NCI-H226 (cell line): Measurements from ENCODE around the gene LAP3.
"Not testable (repeated sequence)": the region's sequence is repeated elsewhere in the genome, so short reads cannot be mapped to it uniquely, and the experiment has no call there.

ENCODE experiments used
- DNase-seq: peaks from one replicate; pipeline ENCODE4 v3.0.0-alpha.2; 2015

Gene LAP3

DNA sequence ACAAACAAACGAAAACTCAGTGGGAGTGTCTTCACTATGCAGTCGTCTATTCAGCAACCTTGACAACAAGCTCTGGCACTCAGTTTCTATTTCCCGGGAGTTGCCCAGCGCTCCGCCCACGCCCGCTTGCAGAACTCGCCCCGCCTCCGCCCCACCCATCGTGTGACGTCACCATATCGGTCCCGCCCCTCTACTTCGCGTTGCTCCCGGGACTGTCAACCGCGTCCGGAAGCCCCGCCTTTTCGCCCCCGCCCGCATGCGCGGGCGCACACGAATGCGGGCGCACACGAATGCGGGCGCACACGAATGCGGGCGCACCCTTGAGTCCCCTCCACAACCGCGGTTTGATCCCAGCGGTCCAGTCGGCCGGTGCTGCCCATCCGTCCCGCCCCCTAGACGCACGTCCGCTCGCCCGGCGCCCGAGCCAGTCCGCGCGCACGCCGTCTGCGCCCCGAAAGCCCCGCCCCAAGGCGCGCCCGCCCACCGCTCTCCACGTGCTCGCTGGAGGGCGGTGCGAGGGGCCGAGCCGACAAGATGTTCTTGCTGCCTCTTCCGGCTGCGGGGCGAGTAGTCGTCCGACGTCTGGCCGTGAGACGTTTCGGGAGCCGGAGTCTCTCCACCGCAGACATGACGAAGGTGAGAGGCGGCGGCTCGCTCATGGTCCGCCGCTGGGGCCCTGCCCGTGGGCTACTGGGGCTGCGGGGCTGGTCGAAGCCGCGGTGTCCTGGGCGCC is at the start of gene LAP3:
TSS of gene LAP3 (plus strand) at position 267 of the 733 bp plus-strand sequence. CDS start at position 535, 268 bp downstream.
- DNase-seq = peak; percentile 86

DNA sequence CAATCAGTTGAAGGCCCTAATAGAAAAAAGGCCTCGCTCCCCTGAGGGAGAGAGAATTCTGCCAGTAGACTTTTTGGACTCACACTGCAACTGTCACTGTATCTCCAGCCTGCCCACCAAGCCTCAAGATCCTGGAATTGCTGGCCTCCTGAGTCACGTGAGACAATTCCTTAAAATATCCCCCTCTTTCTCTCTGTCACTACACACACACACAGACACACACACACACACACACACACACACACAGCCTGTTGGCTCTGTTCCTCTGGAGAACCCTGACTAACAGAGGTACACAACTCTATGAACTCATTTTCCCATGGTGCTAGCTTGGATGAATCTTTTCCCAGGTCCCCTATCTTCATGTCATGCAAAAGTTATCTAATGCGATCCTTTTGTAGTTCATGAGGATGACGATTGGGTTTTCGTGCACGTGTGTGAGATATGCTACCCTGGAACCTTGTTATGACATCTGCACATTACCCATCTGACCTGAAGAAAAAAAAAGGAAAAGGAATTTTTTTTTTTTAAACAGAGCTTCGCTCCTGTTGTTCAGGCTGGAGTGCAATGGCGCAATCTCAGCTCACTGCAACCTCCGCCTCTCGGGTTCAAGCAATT is 48.3 kb upstream of the LAP3 start:
- no peak for DNase-seq

DNA sequence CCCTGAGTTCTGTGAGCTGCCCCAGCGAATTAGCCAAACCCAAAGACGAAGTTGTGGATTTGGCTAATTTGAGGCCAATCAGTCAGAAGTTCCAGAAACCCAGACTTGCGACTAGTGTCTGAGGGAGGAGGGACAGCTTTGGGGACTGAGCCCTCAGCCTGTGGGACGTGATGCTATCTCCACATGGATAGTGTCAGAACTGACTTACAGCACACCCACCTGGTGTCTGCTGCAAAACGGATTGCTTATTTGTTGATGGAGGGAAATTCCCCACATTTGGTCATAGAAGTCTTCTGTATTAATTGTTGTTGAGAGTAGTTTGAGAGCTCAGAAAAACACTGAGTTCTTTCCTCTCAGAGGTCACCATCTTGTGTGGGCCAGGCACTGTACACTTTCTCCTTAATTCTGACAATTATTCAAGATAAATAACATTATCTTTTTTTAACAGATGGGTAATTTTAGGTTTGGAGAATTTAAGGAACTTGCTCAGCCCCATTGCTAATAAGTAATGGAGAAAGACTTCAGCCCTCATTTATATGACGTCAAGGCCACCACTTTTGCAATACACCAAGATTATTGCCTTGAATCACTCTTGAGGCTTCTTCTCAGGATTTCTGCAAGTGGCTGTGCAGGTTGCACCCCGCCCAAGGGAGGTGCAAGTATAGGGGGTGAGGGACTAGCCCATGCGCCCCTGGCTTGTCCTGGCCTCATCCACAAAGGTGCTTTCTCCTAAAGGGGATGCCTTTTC is 45.3 kb upstream of the LAP3 start:
- no peak for DNase-seq

DNA sequence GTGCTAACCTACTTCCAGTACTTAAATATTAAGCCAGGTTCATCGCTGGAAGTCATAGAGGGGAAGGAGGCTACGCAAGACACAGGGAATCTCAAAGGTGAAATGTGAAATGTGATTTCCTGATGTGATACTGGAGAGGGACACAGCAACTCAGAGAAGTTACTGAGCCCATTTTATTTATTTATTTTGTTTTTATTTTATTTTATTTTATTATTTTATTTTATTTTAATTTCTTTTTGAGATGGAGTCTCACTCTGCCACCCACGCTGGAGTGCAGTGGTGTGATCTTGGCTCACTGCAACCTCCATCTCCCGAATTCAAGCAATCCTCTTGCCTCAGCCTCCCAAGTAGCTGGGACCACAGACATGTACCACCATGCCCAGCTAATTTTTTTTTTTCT is 42.3 kb upstream of the LAP3 start:
- DNase-seq = no peak

DNA sequence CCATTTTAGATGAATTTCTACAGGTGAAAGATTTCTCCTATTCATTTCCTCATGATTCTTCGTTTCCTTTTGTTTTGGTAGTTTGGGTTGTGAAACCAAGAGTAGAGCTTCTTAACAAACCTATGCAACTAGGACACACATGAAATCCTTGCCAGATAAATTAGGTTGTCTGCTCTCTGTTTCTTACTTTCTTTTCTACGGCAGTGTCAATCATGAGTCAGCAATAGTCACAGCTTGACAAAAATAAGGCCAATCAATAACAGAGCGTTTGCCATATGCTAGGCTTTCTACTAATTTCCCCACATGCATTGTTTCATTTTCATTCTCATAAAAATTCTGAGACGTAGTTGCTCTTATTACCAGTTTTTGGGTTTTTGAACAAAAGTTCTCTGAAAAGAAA is 41.8 kb upstream of the LAP3 start:
- no peak for DNase-seq

DNA sequence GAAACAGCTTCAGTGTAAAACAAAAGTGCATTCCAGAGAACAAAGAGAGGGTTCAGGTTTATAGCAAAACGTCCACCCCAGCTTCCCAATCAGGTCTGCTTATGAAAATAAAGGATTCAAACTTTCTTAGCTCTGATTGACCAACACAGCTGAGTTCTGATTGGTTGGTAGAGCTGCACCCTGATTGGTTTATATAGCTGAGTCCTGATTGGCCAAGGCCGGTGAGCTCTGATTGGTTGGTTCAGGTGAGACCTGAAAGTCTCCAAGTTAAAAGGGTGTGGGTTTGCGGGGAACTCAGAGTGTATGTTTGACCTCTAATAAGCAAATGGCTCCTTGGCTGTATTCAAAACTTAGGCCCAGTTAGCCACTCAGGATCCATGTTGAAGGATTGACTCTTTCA is 41.1 kb upstream of the LAP3 start:
- no peak for DNase-seq

DNA sequence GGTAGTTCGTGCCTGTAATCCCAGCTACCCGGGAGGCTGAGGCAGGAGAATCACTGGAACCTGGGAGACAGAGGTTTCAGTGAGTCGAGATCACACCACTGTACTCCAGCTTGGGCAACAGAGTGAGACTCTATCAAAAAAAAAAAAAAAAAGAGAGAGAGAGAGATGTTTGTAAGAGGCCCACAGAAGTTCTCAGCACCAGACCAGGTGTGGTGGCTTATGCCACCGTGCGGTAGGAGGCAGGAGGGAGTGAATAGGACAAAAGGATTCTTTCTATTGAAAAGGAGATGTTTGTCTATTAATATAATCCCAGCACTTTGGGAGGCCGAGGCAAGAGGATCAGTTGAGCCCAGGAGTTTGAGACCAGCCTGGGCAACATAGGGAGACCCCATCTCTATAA is 39.9 kb upstream of the LAP3 start:
- DNase-seq = not testable (repeated sequence)

DNA sequence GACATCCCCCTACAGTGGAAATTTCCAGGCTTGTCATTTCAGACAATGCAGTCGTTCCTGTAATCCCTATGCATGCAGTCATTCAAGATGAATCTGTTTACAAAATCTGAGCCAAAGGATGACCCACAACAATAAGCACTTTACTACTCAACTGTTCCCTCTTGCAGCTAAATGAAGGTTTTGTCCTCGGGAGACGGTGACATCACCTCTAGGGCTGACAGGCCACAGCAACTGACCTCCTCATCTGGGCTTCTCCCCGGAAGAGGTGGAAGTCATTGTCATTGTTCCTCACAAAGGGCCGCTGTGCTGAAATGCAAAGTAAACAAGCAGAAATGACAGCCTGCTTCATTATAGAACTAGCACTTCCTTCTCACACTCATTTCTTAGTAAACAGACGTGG is 32.8 kb upstream of the LAP3 start:
- DNase-seq = no peak

DNA sequence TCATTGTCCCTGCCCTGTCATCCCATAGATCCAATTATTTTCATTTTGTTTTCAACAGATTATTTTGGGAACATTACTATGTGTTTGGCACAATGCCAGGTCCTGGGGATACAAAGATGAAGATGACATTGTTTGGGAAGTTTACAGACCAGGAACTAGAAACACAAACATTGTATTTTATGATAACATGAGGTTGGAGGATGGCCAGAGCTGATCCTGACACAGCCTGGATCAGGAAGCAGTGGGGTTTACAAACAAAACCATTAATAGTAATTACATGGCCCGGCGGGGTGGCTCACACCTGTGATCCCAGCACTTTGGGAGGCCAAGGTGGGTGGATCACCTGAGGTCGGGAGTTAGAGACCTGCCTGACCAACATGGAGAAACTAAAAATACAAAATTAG is 32.2 kb upstream of the LAP3 start:
- DNase-seq = no peak

DNA sequence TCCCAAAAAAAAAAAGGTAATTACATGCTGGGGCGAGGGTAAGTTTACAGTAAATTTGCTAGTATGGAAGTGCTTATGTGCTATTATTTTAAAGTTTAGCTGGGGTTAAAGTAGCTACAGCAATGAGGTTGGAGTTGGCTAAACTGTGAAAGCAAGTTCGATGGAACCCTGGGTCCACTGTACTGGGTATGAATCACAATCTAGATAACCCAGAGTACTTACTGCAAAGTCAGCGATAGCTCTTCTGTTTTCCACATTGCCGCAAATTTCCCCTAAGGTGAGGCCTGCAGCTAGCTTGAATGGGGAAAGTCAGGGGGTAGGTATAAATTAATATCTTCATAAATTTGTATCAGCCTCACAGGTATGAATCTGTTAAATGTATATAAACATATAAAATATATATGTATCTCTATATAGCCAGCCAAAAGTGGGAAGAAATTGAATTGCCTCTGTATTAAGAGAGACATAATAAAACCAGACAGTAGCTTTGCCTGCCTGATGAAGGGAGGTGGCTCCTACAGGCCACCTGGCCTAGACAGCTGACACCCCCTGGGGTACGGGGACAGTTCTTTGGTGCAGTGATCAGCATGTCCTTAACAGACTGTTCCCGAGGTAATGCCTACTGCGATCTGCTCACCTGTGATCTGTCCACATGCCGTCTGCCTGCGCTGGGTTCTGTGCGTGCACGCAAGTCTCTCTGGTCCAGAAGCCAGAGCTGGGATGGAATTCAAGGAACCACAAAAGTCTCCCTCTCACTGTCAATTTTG is 31.4 kb upstream of the LAP3 start:
- DNase-seq = no peak

DNA sequence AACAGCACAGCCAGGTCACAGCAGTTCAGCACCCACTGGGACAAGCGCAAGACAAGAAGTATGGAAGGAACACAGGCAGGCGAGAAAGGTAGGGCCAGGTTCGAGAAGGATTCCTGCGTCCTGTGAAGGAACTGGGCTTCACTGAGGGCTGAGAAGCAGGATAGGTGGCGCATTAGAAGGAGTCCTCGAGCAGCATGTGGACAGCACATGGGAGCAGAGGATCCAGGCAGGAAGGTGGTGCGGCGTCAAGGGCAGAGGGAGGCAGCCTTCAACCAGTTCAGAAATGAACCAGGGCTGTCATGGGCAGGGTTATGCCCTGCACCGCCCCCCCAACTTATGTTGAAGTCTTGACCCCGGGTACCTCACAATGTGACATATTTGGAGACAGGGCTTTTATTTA is 30.8 kb upstream of the LAP3 start:
- DNase-seq = no peak

DNA sequence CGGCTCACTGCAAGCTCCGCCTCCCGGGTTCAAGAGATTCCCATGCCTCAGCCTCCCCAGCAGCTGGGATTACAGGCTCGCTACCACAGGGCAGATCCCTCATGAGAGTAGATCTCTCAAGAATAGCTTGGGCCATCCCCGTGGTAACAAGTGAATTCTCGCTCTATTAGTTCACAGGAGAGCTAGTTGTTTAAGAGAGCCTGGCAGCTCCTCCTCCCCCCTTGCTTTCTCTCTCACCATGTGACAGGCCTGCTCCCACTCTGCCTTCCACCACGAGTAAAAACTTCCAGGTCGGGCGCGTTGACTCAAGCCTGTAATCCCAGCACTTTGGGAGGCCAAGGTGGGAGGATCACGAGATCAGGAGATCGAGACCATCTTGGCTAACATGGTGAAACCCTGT is 30.3 kb upstream of the LAP3 start:
- no peak for DNase-seq

DNA sequence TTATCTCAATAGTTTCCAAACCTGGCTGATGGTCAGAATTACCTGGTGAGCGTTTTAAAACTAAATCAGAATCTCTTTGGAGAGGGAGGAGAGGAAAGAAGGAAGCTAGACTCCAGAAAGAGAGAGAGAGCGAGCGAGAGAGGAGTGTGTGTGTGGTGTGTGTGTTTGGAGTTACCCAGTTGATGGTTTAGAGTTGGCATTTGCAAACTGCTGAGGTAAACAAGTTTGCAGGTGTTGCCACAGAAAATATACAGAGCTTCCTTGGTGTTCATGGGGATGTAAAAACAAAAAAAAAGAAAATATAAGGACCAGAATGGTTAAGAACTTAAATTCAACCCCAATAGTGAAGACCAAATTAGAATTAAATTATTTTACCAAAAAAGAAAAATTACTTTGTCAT is 26.4 kb upstream of the LAP3 start:
- DNase-seq = no peak

DNA sequence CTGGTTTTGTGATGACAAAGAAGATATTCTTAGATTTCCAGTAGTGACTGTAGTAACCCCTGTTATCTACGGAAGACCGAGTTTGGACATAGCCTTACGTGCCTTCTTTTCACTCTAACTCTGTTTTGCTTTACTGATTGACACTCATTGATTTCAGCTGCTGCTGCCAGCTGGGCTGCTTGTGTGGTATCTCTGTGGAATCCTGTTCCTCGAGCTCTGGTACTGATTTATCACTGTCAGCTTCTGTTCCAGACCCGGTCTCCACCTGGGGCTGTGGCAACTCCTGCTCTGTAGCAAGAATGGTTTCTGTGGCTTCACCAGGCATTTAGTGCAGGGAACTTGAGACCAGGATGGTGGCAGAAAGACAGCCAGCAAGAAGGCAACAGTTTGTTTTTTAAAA is 24.6 kb upstream of the LAP3 start:
- no peak for DNase-seq

DNA sequence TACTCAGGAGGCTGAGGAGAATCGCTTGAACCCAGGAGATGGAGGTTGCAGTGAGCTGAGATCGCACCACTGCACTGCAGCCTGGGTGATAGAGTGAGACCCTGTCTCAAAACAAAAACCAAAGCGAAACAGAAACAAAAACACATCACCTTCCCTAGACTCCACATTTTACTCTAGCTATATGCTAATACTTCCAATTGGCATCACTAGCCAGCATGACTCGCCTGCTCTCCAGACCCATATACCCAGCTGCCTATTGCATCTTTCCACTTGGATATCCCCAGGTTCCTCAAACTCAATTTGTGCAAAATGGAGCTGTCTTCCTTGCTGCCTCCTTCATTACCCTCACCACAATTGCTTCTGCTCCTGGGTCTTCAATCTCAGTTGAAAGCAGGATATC is 22.4 kb upstream of the LAP3 start:
- no peak for DNase-seq

DNA sequence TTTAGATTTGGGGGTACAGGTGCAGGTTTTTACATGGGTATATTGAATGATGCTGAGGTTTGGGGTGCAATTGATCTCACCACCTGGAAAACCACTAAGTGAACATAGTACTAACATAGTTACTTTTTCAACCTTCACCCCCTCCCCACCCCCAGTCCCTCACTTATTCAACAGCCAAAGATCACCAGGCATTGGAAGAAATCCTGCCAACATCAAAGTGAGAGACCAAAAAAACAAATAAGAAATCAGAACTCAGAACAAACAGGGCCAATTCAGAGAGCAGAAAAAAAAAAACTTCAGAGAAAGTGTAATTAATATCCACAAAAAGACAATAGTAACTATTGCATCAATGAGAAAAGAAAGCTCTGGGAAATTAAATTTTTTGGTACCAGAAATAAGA is 20.5 kb upstream of the LAP3 start:
- DNase-seq = no peak

DNA sequence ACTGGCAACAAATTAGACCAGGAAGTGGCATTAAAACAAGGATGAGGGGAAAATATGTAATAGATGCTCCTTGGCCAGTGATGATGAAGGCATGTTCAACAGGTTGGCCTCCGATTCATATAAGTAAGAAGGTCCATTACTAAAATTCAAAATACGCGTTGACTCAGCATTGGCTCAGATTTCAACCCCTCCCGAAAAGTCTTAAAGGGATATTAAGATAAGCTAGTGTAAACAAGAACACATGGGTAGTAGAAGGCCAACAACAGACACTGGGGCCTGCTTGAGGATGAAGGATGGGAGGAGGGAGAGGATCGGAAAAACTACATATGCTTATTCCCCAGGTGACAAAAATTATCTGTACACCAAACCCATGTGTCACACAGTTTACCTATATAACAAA is 19.1 kb upstream of the LAP3 start:
- no peak for DNase-seq

DNA sequence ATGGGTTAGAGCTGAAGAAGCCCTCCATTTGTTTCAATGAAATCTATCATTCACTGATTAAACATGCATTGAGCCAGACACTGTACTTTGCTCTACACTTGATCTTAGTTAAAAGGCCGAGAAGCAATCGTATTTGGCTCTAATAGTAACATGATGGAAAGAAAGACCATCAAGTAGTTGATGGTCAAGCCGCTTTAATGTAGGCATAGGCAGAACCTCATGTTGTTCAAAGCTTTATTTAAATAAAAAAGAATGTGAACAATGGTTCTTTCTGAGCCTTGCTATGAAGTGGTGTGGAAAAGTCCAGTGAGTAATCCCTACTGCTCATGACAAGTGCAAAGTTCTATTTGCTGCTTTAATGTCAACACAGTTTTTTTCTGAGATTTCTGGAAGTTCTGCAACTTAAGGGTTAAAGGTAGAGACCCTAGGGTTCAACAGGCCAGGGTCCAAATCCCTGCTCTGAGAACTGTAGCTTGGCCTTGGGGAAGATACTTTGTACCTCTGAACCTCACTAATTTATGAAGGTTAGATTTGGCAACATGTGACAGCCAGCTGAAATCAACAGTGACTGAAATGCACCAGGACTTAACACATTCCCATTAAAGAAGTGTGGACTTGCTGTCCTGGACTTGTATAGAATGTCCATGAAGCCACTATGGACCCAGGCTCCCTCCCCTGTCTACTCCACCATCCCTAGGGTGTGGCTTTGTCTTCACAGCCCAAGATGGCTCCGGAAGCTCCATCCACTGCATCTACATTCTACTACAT is 17.9 kb upstream of the LAP3 start:
- DNase-seq = no peak

DNA sequence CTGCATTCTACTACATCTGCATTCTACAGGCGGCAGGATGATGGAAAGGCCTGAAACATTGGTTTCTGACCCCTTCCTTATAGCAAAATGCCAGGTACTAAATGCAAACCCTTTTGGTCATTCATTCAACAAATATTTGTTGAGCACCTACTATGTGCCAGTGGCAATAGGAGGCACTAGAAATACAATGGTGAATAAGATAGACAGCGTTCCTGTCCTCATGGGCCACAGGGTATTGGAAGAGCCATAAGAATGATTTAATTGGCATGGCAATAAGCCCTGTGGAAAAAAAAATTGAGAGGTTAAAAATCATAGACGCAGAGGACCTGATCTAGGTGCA is 17.3 kb upstream of the LAP3 start:
- DNase-seq = no peak

DNA sequence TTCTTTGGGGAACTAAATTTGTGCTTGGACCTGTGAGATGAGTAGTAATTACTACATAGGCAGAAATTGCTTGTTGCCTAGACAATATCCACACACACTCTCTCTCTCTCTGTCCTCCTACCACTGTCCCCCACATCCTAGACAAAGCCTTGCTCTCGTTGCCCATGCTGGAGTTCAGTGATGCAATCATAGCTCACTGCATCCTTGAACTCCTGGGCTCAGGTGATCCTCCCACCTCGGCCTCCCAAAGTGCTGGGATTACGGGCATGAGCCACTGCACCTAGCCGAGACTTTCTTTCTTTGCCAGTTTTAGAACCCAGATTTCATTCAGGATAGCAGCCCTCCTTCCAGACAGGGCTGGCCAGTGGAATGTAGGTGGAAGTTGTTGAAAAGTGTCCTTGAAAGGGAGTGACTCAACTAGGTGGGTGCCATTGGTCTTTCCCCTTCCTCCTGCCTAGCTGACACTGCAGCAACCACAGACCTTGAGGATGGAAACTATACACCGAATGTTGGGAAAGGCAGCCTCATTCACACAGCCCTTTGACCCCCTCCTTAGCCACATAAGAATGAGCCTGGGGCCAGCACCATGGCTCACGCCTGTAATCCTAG is 16.8 kb upstream of the LAP3 start:
- no peak for DNase-seq

DNA sequence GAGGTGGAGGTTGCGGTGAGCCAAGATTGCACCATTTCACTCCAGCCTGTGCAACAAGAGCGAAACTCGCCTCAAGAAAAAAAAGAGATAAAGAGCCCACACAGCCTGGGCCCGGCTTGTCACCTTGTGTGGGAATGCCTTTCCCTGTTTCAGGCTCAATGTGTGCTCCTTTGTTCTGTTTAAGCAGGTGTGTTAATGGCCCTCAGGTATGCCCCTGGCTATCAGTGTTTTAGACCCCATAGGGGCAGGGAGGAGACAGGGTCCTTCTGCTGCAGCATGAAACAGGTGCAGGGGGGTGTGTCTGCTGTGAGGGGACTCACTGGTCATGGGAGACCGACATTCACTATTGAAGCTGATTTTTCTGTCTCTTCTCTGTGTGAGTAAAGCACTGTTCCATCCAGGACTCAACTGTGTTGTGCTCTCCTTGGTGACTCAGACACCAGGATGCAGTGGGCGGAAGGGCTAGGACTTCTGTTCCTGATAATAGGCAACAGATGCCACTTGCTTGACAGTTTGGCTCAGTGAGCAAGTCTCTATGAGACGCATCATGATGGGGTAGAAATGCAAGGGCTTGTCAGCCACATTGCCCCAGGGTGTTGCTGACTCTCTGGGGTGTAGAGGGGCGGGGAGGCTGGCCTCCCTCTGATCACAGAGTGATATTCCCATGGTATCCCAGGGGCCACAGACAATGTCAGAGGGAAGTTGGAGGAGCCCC is 15.6 kb upstream of the LAP3 start:
- no peak for DNase-seq

DNA sequence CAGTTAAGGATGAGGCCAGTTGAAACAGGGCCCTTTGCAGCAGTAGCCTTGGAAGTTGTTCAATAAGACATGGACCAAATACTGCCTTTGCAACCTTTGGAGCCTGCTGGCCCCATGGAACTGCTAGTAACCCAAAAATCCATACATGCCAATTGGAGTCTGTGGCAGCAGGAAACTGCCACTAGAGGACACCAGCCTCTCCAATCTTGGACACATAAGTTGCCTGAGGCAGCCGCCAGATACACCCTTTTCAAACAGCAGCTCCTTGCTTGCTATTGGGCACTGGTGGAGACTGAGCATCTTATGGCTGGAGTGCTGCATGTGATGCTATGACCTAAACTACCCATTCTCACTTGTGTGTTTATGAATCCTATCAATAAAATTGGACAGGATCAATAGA is 14.8 kb upstream of the LAP3 start:
- no peak for DNase-seq
